Measurements from ENCODE around the gene UGT1A5.

UGT1A5 gene

DNA sequence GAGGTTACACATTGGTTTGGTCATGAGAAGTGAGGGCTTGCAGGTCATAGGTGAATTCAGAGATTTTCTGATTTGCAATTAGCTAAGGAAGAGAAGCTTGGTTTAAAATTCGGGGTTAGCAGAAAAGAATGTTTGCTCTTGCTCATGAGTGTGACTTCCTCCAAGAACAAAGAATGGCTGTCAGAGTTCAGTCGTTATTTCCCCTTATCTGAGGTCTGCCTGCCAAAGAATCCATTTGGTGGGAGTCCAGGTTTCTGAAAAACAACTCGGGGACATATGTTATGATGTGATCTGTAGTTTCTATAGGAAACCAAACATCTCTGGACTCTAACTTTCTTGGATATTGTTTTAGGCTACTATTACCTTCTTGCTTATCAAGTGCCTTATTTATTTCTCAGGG lies 23.2 kb upstream of the UGT1A5 start:
- Histone ChIP-seq H3K9ac (ENCODE audit: low read length) (no peak overlapping the region), H3K27me3 (ENCODE audit: control insufficient read depth in 1 of 2, insufficient read depth in 1 of 2, low read length in 2 of 2) (peaks cover 0 to 19% of the 10 kb centered on the region in 2 experiments), H2BK120ac (ENCODE audit: low read depth, low read length) (no peak overlapping the region), H3K79me1 (replicated peaks; ENCODE audit: low read length, poor library complexity, severe bottlenecking) (no peaks in the 10 kb centered on the region), H2AK5ac (ENCODE audit: low read length, severe bottlenecking) (no peak overlapping the region), H3K23ac (ENCODE audit: low read length in 2 of 2) (no peak overlapping the region), H3K9me3 (ENCODE audit: control insufficient read depth, low read length) (no peaks in the 10 kb centered on the region), H3K4me3 (ENCODE audit: insufficient read depth in 1 of 2, low read depth in 1 of 2, low read length in 2 of 2) (no peak overlapping the region), H3K4me1 (ENCODE audit: control insufficient read depth, insufficient read depth, low read depth, low read length) (no peaks in the 10 kb centered on the region), H3K18ac (ENCODE audit: low read depth in 1 of 2, low read length in 2 of 2) (no peak overlapping the region), H2BK15ac (ENCODE audit: low read depth, poor library complexity, severe bottlenecking) (no peak overlapping the region), H2AFZ (ENCODE audit: low read depth, low read length) (no peak overlapping the region), H2BK5ac (ENCODE audit: low read depth, low read length, poor library complexity, severe bottlenecking) (no peak overlapping the region), H3K27ac (ENCODE audit: low read length, poor library complexity, severe bottlenecking) (no peak overlapping the region), H2BK12ac (ENCODE audit: low read length in 2 of 2) (no peak overlapping the region), H3K14ac (ENCODE audit: low read length in 2 of 2) (no peak overlapping the region), H4K8ac (ENCODE audit: low read length) (no peak overlapping the region), H3K36me3 (ENCODE audit: control insufficient read depth in 1 of 2, insufficient read depth in 2 of 2, low read depth in 1 of 2, low read length in 2 of 2) (no peaks in the 10 kb centered on the region), H4K91ac (ENCODE audit: low read length) (no peak overlapping the region), H3K4ac (ENCODE audit: low read depth in 1 of 2, low read length in 2 of 2) (no peak overlapping the region), H3K4me2 (ENCODE audit: low read length, poor library complexity, severe bottlenecking) (no peak overlapping the region)
- 57% methylated on average over 3 of the region's 3 CpGs for WGBS
- DNase-seq, result no peak

GRCh38 chr2:233690444-233690843 lies 22.3 kb upstream of the UGT1A5 start:
- Histone ChIP-seq H2AK5ac (ENCODE audit: low read length, severe bottlenecking) (no peak overlapping the region), H3K9ac (ENCODE audit: low read length) (no peak overlapping the region), H2BK12ac (ENCODE audit: low read length in 2 of 2) (no peak overlapping the region), H2BK15ac (ENCODE audit: low read depth, poor library complexity, severe bottlenecking) (no peak overlapping the region), H3K27ac (ENCODE audit: low read length, poor library complexity, severe bottlenecking) (no peak overlapping the region), H3K36me3 (ENCODE audit: control insufficient read depth in 1 of 2, insufficient read depth in 2 of 2, low read depth in 1 of 2, low read length in 2 of 2) (no peaks in the 10 kb centered on the region), H3K4me1 (ENCODE audit: control insufficient read depth, insufficient read depth, low read depth, low read length) (no peaks in the 10 kb centered on the region), H3K4me3 (ENCODE audit: insufficient read depth in 1 of 2, low read depth in 1 of 2, low read length in 2 of 2) (no peak overlapping the region), H2BK120ac (ENCODE audit: low read depth, low read length) (no peak overlapping the region), H3K4me2 (ENCODE audit: low read length, poor library complexity, severe bottlenecking) (no peak overlapping the region), H3K79me1 (replicated peaks; ENCODE audit: low read length, poor library complexity, severe bottlenecking) (no peaks in the 10 kb centered on the region), H2AFZ (ENCODE audit: low read depth, low read length) (no peak overlapping the region), H4K91ac (ENCODE audit: low read length) (no peak overlapping the region), H3K4ac (ENCODE audit: low read depth in 1 of 2, low read length in 2 of 2) (no peak overlapping the region), H3K14ac (ENCODE audit: low read length in 2 of 2) (no peak overlapping the region), H3K27me3 (ENCODE audit: control insufficient read depth in 1 of 2, insufficient read depth in 1 of 2, low read length in 2 of 2) (peaks cover 0 to 19% of the 10 kb centered on the region in 2 experiments), H4K8ac (ENCODE audit: low read length) (no peak overlapping the region), H3K23ac (ENCODE audit: low read length in 2 of 2) (no peak overlapping the region), H3K9me3 (ENCODE audit: control insufficient read depth, low read length) (no peaks in the 10 kb centered on the region), H2BK5ac (ENCODE audit: low read depth, low read length, poor library complexity, severe bottlenecking) (no peak overlapping the region), H3K18ac (ENCODE audit: low read depth in 1 of 2, low read length in 2 of 2) (no peak overlapping the region)
- DNase-seq, result no peak
- 85% methylated on average over 4 of the region's 4 CpGs for WGBS

DNA sequence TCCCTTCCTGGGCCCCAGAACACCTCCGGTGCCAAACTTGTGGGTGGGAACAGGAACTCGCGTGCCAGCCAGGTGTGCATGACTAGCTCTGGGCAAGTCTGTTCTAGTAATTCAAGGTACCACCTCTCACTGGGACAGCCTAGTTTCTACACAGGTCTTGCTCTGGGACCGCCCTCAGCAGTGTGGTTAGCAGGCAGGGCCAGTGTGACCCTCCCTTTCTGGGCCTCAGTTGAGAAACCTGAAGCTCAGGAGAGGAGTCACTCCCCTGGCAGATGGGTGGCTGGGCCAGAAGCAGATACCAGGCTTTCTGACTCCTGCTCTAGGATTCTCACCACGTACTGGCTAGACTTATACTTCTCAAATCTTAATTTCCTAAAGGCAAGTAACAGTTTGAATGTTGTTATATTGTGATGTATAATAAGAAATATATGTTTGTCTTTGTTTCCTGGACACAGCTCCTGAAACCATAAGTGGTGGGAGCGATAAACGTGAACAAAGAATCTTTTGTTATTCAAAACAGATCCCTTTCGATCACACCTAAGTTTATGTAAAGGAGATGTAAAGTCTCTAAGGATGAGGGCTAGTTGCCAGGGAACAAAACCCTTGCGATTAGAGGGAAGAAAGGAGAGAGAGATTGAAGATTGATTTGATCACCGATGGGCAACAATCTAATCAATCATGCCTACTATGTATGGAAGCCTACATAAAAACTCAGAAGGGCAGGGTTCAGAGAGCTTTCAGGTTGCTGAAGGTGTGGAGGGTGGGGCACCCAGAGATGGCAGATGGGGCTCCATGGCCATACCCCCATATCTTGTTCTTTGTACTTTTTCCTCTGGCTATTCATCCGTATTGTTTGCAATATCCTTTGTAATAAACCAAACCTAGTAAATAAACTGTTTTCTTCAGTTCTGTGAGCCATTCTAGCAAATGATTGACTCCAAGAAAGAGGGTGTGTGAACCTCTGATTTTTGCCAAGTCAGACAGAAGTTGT lies 21.0 kb upstream of the UGT1A5 start:
- Histone ChIP-seq H3K14ac (ENCODE audit: low read length in 2 of 2) (no peak overlapping the region), H2BK15ac (ENCODE audit: low read depth, poor library complexity, severe bottlenecking) (no peak overlapping the region), H3K4me1 (ENCODE audit: control insufficient read depth, insufficient read depth, low read depth, low read length) (no peaks in the 10 kb centered on the region), H3K4me2 (ENCODE audit: low read length, poor library complexity, severe bottlenecking) (no peak overlapping the region), H3K79me1 (replicated peaks; ENCODE audit: low read length, poor library complexity, severe bottlenecking) (no peaks in the 10 kb centered on the region), H2AFZ (ENCODE audit: low read depth, low read length) (no peak overlapping the region), H3K4me3 (ENCODE audit: insufficient read depth in 1 of 2, low read depth in 1 of 2, low read length in 2 of 2) (no peak overlapping the region), H3K9me3 (ENCODE audit: control insufficient read depth, low read length) (no peaks in the 10 kb centered on the region), H2BK120ac (ENCODE audit: low read depth, low read length) (no peak overlapping the region), H3K36me3 (ENCODE audit: control insufficient read depth in 1 of 2, insufficient read depth in 2 of 2, low read depth in 1 of 2, low read length in 2 of 2) (no peaks in the 10 kb centered on the region), H2BK5ac (ENCODE audit: low read depth, low read length, poor library complexity, severe bottlenecking) (no peak overlapping the region), H2AK5ac (ENCODE audit: low read length, severe bottlenecking) (no peak overlapping the region), H2BK12ac (ENCODE audit: low read length in 2 of 2) (no peak overlapping the region), H3K9ac (ENCODE audit: low read length) (no peak overlapping the region), H3K4ac (ENCODE audit: low read depth in 1 of 2, low read length in 2 of 2) (no peak overlapping the region), H4K8ac (ENCODE audit: low read length) (no peak overlapping the region), H3K23ac (ENCODE audit: low read length in 2 of 2) (no peak overlapping the region), H4K91ac (ENCODE audit: low read length) (no peak overlapping the region), H3K27ac (ENCODE audit: low read length, poor library complexity, severe bottlenecking) (no peak overlapping the region), H3K18ac (ENCODE audit: low read depth in 1 of 2, low read length in 2 of 2) (no peak overlapping the region), H3K27me3 (ENCODE audit: control insufficient read depth in 1 of 2, insufficient read depth in 1 of 2, low read length in 2 of 2) (peaks cover 0 to 19% of the 10 kb centered on the region in 2 experiments)
- DNase-seq, result no peak
- 89% methylated on average over 8 of the region's 11 CpGs for WGBS

DNA sequence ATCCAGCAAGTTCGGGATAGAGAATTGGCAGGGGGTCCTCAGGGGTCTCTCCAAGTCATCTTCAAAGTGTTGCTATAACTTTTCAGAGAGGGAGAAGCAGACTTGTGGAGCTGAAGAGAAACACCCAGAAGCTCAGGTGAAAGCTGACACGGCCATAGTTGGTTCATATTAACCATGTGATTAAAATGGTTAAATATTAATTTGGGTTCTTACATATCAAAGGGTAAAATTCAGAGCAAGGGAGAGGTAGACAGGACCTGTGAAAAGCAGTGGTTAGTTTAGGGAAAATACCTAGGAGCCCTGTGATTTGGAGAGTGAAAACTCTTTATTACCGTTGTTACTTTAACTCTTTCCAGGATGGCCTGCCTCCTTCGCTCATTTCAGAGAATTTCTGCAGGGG lies 20.1 kb upstream of the UGT1A5 start, which contains the start of gene UGT1A6:
UGT1A6 (plus strand) TSS at position 243 of the 400 bp plus-strand sequence; CDS start at position 358, 115 bp downstream.
- H3K9ac ChIP-seq (ENCODE audit: low read length), result no peak within 1 kb of the TSS
- H4K8ac ChIP-seq (ENCODE audit: low read length), result no peak within 1 kb of the TSS
- no peaks in the 10 kb centered on the region for H3K79me1 ChIP-seq (replicated peaks; ENCODE audit: low read length, poor library complexity, severe bottlenecking)
- no peaks in the 10 kb centered on the region for H3K36me3 ChIP-seq (ENCODE audit: control insufficient read depth in 1 of 2, insufficient read depth in 2 of 2, low read depth in 1 of 2, low read length in 2 of 2)
- H2BK12ac ChIP-seq (ENCODE audit: low read length in 2 of 2), result no peak within 1 kb of the TSS
- no peak within 1 kb of the TSS for H4K91ac ChIP-seq (ENCODE audit: low read length)
- H3K4ac ChIP-seq (ENCODE audit: low read depth in 1 of 2, low read length in 2 of 2), result no peak within 1 kb of the TSS
- H3K23ac ChIP-seq (ENCODE audit: low read length in 2 of 2), result no peak within 1 kb of the TSS
- no peaks in the 10 kb centered on the region for H3K9me3 ChIP-seq (ENCODE audit: control insufficient read depth, low read length)
- no peak within 1 kb of the TSS for H3K14ac ChIP-seq (ENCODE audit: low read length in 2 of 2)
- no peaks in the 10 kb centered on the region for H3K4me1 ChIP-seq (ENCODE audit: control insufficient read depth, insufficient read depth, low read depth, low read length)
- H3K18ac ChIP-seq (ENCODE audit: low read depth in 1 of 2, low read length in 2 of 2), result no peak within 1 kb of the TSS
- no peak within 1 kb of the TSS for H3K4me3 ChIP-seq (ENCODE audit: insufficient read depth in 1 of 2, low read depth in 1 of 2, low read length in 2 of 2)
- H3K27ac ChIP-seq (ENCODE audit: low read length, poor library complexity, severe bottlenecking), result no peak within 1 kb of the TSS
- H2BK120ac ChIP-seq (ENCODE audit: low read depth, low read length), result no peak within 1 kb of the TSS
- H3K4me2 ChIP-seq (ENCODE audit: low read length, poor library complexity, severe bottlenecking), result no peak within 1 kb of the TSS
- no peak within 1 kb of the TSS for H2AFZ ChIP-seq (ENCODE audit: low read depth, low read length)
- no peak within 1 kb of the TSS for H2BK15ac ChIP-seq (ENCODE audit: low read depth, poor library complexity, severe bottlenecking)
- DNase-seq, result no peak
- H2AK5ac ChIP-seq (ENCODE audit: low read length, severe bottlenecking), result no peak within 1 kb of the TSS
- 88% methylated on average over 4 of the region's 4 CpGs for WGBS
- H3K27me3 ChIP-seq (ENCODE audit: control insufficient read depth in 1 of 2, insufficient read depth in 1 of 2, low read length in 2 of 2), result peaks cover 0 to 19% of the 10 kb centered on the region in 2 experiments
- no peak within 1 kb of the TSS for H2BK5ac ChIP-seq (ENCODE audit: low read depth, low read length, poor library complexity, severe bottlenecking)
